ENCODE measurements around the gene C10orf90.

GRCh38 chr10:126501828-126502227 is 168.7 kb downstream of the C10orf90 start:
- TF ChIP-seq ZFP30 (CRISPR knock-in tag; IDR thresholded peaks at IDR 0.05) (no peak), POU6F1 (CRISPR knock-in tag; IDR thresholded peaks at IDR 0.05; ENCODE audit: borderline replicate concordance, low read depth) (no peak), ARNTL (CRISPR knock-in tag; IDR thresholded peaks at IDR 0.05; ENCODE audit: borderline replicate concordance, low read depth) (no peak), ZNF565 (CRISPR knock-in tag; conservative IDR thresholded peaks at IDR 0.05; ENCODE audit: low read depth) (no peak), PATZ1 (CRISPR knock-in tag; IDR thresholded peaks at IDR 0.05; ENCODE audit: borderline replicate concordance) (no peak), CREB5 (CRISPR knock-in tag; IDR thresholded peaks at IDR 0.05; ENCODE audit: low read depth) (no peak), TSHZ2 (CRISPR knock-in tag; IDR thresholded peaks at IDR 0.05) (no peak), RARB (CRISPR knock-in tag; IDR thresholded peaks at IDR 0.05) (no peak), ESRRG (CRISPR knock-in tag; IDR thresholded peaks at IDR 0.05) (no peak), TOX (CRISPR knock-in tag; IDR thresholded peaks at IDR 0.05; ENCODE audit: borderline replicate concordance) (no peak), SNAI2 (CRISPR knock-in tag; IDR thresholded peaks at IDR 0.05) (no peak), ISL1 (CRISPR knock-in tag; IDR thresholded peaks at IDR 0.05) (no peak)
